ENCODE measurements around the gene PTGFRN.

GRCh38 chr1:116920211-116920610 lies 10.5 kb downstream of the PTGFRN start:
- TF ChIP-seq CTCF (IDR thresholded peaks at IDR 0.05) (no peak), POLR2A (IDR thresholded peaks at IDR 0.05) (no peak)
